Activated CD8-positive, alpha-beta memory T cell treated with anti-CD3 and anti-CD28 coated beads, Interleukin-2, amount 50 U/mL, for 48 hours (primary cell): ENCODE results near the gene AP1S3.
A peak's percentile ranks its signal among the peaks of the same experiment; 100 is the strongest.
"Not testable (repeated sequence)": the region's sequence is repeated elsewhere in the genome, so short reads cannot be mapped to it uniquely, and the experiment has no call there.

Source experiments
- DNase-seq: peaks from one replicate; pipeline ENCODE4 v3.0.0-alpha.2; 2020

Gene AP1S3

GRCh38 chr2:223797811-223798721 is 39.3 kb downstream of the AP1S3 start:
- DNase-seq, result no peak

GRCh38 chr2:223797037-223797436 is 40.3 kb downstream of the AP1S3 start:
- DNase-seq, result no peak

GRCh38 chr2:223789423-223789822 is 48.0 kb downstream of the AP1S3 start:
- DNase-seq, result no peak

GRCh38 chr2:223788826-223789225 is 48.6 kb downstream of the AP1S3 start:
- DNase-seq, result no peak

GRCh38 chr2:223788106-223788505 is 49.3 kb downstream of the AP1S3 start:
- not testable (repeated sequence) for DNase-seq

- DNase-seq, result no peak
Observed at GRCh38 chr2:223787358-223787757, 50.0 kb downstream of the AP1S3 start.

- no peak for DNase-seq
Observed at GRCh38 chr2:223786943-223787342, 50.4 kb downstream of the AP1S3 start.

GRCh38 chr2:223786236-223786635 is 51.1 kb downstream of the AP1S3 start:
- DNase-seq, result no peak

- DNase-seq, result no peak
Observed at GRCh38 chr2:223784221-223784772, 53.1 kb downstream of the AP1S3 start.

- no peak for DNase-seq
Observed at GRCh38 chr2:223782629-223783028, 54.8 kb downstream of the AP1S3 start.

GRCh38 chr2:223781560-223781959 is 55.8 kb downstream of the AP1S3 start:
- no peak for DNase-seq

GRCh38 chr2:223779877-223780276 is 57.5 kb downstream of the AP1S3 start:
- peak; percentile 64 for DNase-seq

GRCh38 chr2:223774193-223774592 is 63.2 kb downstream of the AP1S3 start:
- no peak for DNase-seq

GRCh38 chr2:223772363-223772762 is 65.0 kb downstream of the AP1S3 start:
- DNase-seq, result no peak

- DNase-seq, result no peak
Observed at GRCh38 chr2:223771475-223771874, 65.9 kb downstream of the AP1S3 start.

GRCh38 chr2:223768179-223768578 is 69.2 kb downstream of the AP1S3 start:
- DNase-seq, result no peak

GRCh38 chr2:223767341-223767740 is 70.0 kb downstream of the AP1S3 start:
- DNase-seq, result no peak

- DNase-seq, result no peak
Observed at GRCh38 chr2:223765221-223765785, 72.1 kb downstream of the AP1S3 start.

- no peak for DNase-seq
Observed at GRCh38 chr2:223764796-223765195, 72.6 kb downstream of the AP1S3 start.

GRCh38 chr2:223762853-223763252 is 74.5 kb downstream of the AP1S3 start:
- DNase-seq, result no peak

- DNase-seq, result not testable (repeated sequence)
Observed at GRCh38 chr2:223761746-223762145, 75.6 kb downstream of the AP1S3 start.

- peak; percentile 63 for DNase-seq
Observed at GRCh38 chr2:223760838-223761502, 76.4 kb downstream of the AP1S3 start.
